HepG2 (cell line): ENCODE measurements around the gene SPINDOC. TPM values are rescaled to one million over a fixed set of nuclear protein-coding genes. Genes with fewer than 3 reads are reported as not detected.

Source experiments
- E2F1 ChIP-seq: sonication (generic); formaldehyde crosslinking; IDR thresholded peaks from 2 replicates; pipeline ENCODE4 v1.5.0; 2020; ENCODE audit warnings: missing genetic modification reagents
- HDAC1 ChIP-seq: sonication (generic); formaldehyde crosslinking; IDR thresholded peaks from 2 replicates; pipeline ENCODE4 v1.5.1; 2020; ENCODE audit warnings: mild to moderate bottlenecking, missing genetic modification reagents
- KDM1A ChIP-seq: IDR thresholded peaks from 2 replicates; pipeline ENCODE4 v1.6.1; 2016; ENCODE audit warnings: missing compliant biosample characterization
- PITX1 ChIP-seq: sonication (generic); formaldehyde crosslinking; IDR thresholded peaks from 2 replicates; pipeline ENCODE4 v1.5.1; 2020; ENCODE audit warnings: mild to moderate bottlenecking, missing genetic modification reagents
- PRMT3 ChIP-seq: sonication (generic); formaldehyde crosslinking; IDR thresholded peaks from 2 replicates; pipeline ENCODE4 v1.8.1; 2022; ENCODE audit warnings: low read depth, mild to moderate bottlenecking, moderate library complexity, missing genetic modification reagents, borderline replicate concordance
- SP5 ChIP-seq: IDR thresholded peaks from 2 replicates; pipeline ENCODE4 v1.6.1; 2016; ENCODE audit warnings: low read depth, borderline replicate concordance
- ZBTB49 ChIP-seq: sonication (generic); formaldehyde crosslinking; IDR thresholded peaks from 2 replicates; pipeline ENCODE4 v1.4.0; 2020; ENCODE audit warnings: missing genetic modification reagents, borderline replicate concordance
- ZFP1 ChIP-seq: IDR thresholded peaks from 2 replicates; pipeline ENCODE4 v1.6.1; 2016
- ZFP90 ChIP-seq: sonication (generic); formaldehyde crosslinking; IDR thresholded peaks from 2 replicates; pipeline ENCODE4 v1.8.0; 2022; ENCODE audit warnings: missing genetic modification reagents, mild to moderate bottlenecking, inconsistent platforms, borderline replicate concordance
- ZNF563 ChIP-seq: sonication (generic); formaldehyde crosslinking; IDR thresholded peaks from 2 replicates; pipeline ENCODE4 v1.8.0; 2022; ENCODE audit warnings: mild to moderate bottlenecking, moderate library complexity, missing genetic modification reagents
- ZNF619 ChIP-seq: sonication (generic); formaldehyde crosslinking; IDR thresholded peaks from 2 replicates; pipeline ENCODE4 v1.4.0; 2020; ENCODE audit warnings: mild to moderate bottlenecking, missing genetic modification reagents
- ZNF629 ChIP-seq: sonication (generic); formaldehyde crosslinking; conservative IDR thresholded peaks from 2 replicates; pipeline ENCODE4 v1.5.0; 2020; ENCODE audit warnings: missing genetic modification reagents
- ZNF776 ChIP-seq: sonication (generic); formaldehyde crosslinking; IDR thresholded peaks from 2 replicates; pipeline ENCODE4 v1.4.0; 2020; ENCODE audit warnings: mild to moderate bottlenecking, missing genetic modification reagents
- ZNF841 ChIP-seq: sonication (generic); formaldehyde crosslinking; IDR thresholded peaks from 2 replicates; pipeline ENCODE4 v1.8.1; 2023; ENCODE audit warnings: missing genetic modification reagents, borderline replicate concordance
- ZSCAN29 ChIP-seq: sonication (generic); formaldehyde crosslinking; conservative IDR thresholded peaks from 2 replicates; pipeline ENCODE4 v1.4.0; 2020; ENCODE audit warnings: mild to moderate bottlenecking, missing genetic modification reagents
- polyA plus RNA-seq, 8 experiments: library from polyadenylated mRNA; depleted of rRNA in 3 of 8; stranded (reverse) in 7 of 8; unstranded in 1 of 8; fragments of >200 nt; fragmentation: Illumina TruSeq in 4 of 8; extraction: Trizol in 4 of 8; gene quantifications; 2 replicates each; pipeline versions ENCODE4 v1.2.1 to v1.2.3, GENCODE V29; 2011 to 2016; ENCODE audit warnings: low read depth in 4 of 8, missing spikeins in 1 of 8, mixed read lengths in 1 of 8; ENCODE audit not compliant: insufficient read depth in 1 of 8
- total RNA-seq, 5 experiments: library from RNA; depleted of rRNA; stranded (reverse); fragments of >200 nt; fragmentation: Illumina TruSeq; extraction: Trizol; gene quantifications; 2 replicates each; pipeline ENCODE4 v1.2.3, GENCODE V29; 2016; ENCODE audit warnings: low read depth in 1 of 5
- TF ChIP-seq, protein P1 (sequence below): sonication (generic); formaldehyde crosslinking; IDR thresholded peaks from 2 replicates; pipeline ENCODE4 v1.8.1; 2022; ENCODE audit warnings: low read depth, mild to moderate bottlenecking, missing genetic modification reagents
- TF ChIP-seq, protein P2 (sequence below): sonication (generic); formaldehyde crosslinking; conservative IDR thresholded peaks from 2 replicates; pipeline ENCODE4 v1.4.0; 2020; ENCODE audit warnings: missing genetic modification reagents
- TF ChIP-seq, protein P3 (sequence below): IDR thresholded peaks from 2 replicates; pipeline ENCODE4 v1.6.1; 2012; ENCODE audit warnings: low read depth, low read length, improper control_type of control experiment
- TF ChIP-seq, protein P4 (sequence below), 2 experiments: sonication (generic) in 1 of 2; formaldehyde crosslinking in 1 of 2; IDR thresholded peaks; 2 replicates each; pipeline versions ENCODE4 v1.5.1 to v1.6.1; 2011 to 2020; ENCODE audit warnings: borderline replicate concordance in 1 of 2, low read depth in 1 of 2, low read length in 1 of 2, mild to moderate bottlenecking in 1 of 2, missing genetic modification reagents in 1 of 2, moderate library complexity in 1 of 2

SPINDOC gene
- total and polyA plus RNA-seq, 2 of the 13 experiments (the other 11 are each of a cell fraction or from before 2014, with no cell fraction given) = 21.4 to 29.9 TPM

- no peak for TF ChIP-seq ZNF629 (CRISPR knock-in tag)
- TF ChIP-seq ZNF776 (CRISPR knock-in tag) = no peak
- TF ChIP-seq ZNF841 (CRISPR knock-in tag) = no peak
- TF ChIP-seq PRMT3 (CRISPR knock-in tag) = no peak
- TF ChIP-seq ZSCAN29 = no peak
- TF ChIP-seq ZBTB49 (CRISPR knock-in tag) = no peak
- TF ChIP-seq, protein P1, sequence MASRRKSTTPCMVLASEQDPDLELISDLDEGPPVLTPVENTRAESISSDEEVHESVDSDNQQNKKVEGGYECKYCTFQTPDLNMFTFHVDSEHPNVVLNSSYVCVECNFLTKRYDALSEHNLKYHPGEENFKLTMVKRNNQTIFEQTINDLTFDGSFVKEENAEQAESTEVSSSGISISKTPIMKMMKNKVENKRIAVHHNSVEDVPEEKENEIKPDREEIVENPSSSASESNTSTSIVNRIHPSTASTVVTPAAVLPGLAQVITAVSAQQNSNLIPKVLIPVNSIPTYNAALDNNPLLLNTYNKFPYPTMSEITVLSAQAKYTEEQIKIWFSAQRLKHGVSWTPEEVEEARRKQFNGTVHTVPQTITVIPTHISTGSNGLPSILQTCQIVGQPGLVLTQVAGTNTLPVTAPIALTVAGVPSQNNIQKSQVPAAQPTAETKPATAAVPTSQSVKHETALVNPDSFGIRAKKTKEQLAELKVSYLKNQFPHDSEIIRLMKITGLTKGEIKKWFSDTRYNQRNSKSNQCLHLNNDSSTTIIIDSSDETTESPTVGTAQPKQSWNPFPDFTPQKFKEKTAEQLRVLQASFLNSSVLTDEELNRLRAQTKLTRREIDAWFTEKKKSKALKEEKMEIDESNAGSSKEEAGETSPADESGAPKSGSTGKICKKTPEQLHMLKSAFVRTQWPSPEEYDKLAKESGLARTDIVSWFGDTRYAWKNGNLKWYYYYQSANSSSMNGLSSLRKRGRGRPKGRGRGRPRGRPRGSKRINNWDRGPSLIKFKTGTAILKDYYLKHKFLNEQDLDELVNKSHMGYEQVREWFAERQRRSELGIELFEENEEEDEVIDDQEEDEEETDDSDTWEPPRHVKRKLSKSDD (CRISPR knock-in tag) = no peak
- TF ChIP-seq KDM1A (CRISPR knock-in tag) = peak; percentile 23; the same call in 1 of the 2 replicates
- TF ChIP-seq E2F1 (CRISPR knock-in tag) = no peak
- TF ChIP-seq, protein P2, sequence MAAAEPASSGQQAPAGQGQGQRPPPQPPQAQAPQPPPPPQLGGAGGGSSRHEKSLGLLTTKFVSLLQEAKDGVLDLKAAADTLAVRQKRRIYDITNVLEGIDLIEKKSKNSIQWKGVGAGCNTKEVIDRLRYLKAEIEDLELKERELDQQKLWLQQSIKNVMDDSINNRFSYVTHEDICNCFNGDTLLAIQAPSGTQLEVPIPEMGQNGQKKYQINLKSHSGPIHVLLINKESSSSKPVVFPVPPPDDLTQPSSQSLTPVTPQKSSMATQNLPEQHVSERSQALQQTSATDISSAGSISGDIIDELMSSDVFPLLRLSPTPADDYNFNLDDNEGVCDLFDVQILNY = no peak
- TF ChIP-seq, protein P3, sequence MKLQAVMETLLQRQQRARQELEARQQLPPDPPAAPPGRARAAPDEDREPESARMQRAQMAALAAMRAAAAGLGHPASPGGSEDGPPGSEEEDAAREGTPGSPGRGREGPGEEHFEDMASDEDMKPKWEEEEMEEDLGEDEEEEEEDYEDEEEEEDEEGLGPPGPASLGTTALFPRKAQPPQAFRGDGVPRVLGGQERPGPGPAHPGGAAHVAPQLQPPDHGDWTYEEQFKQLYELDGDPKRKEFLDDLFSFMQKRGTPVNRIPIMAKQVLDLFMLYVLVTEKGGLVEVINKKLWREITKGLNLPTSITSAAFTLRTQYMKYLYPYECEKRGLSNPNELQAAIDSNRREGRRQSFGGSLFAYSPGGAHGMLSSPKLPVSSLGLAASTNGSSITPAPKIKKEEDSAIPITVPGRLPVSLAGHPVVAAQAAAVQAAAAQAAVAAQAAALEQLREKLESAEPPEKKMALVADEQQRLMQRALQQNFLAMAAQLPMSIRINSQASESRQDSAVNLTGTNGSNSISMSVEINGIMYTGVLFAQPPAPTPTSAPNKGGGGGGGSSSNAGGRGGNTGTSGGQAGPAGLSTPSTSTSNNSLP = 0 out of 2 replicates have a peak, but pooled peaks have one; percentile 25
- TF ChIP-seq HDAC1 (CRISPR knock-in tag) = peak; percentile 34
- no peak for TF ChIP-seq ZNF563 (CRISPR knock-in tag)
- TF ChIP-seq SP5 (CRISPR knock-in tag) = no peak
- no peak for TF ChIP-seq ZFP90 (CRISPR knock-in tag)
- TF ChIP-seq PITX1 (CRISPR knock-in tag) = peak; percentile 50; the same call in 1 of the 2 replicates
- no peak for TF ChIP-seq ZFP1 (CRISPR knock-in tag)
- no peak for TF ChIP-seq ZNF619 (CRISPR knock-in tag)
- TF ChIP-seq, protein P4, sequence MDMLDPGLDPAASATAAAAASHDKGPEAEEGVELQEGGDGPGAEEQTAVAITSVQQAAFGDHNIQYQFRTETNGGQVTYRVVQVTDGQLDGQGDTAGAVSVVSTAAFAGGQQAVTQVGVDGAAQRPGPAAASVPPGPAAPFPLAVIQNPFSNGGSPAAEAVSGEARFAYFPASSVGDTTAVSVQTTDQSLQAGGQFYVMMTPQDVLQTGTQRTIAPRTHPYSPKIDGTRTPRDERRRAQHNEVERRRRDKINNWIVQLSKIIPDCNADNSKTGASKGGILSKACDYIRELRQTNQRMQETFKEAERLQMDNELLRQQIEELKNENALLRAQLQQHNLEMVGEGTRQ (IDR thresholded peaks at IDR 0.05; ENCODE audit: low read depth, low read length) = no peak
- TF ChIP-seq, protein P4 (CRISPR knock-in tag; IDR thresholded peaks at IDR 0.05; ENCODE audit: borderline replicate concordance) = no peak
Measured at GRCh38 chr11:63862923-63863322, 49.7 kb downstream of the SPINDOC start (continued).
